HK-2 (cell line): ENCODE results near the gene SGMS1.
A peak's percentile ranks its signal among the peaks of the same experiment; 100 is the strongest.
"Not testable (repeated sequence)": the region's sequence is repeated elsewhere in the genome, so short reads cannot be mapped to it uniquely, and the experiment has no call there.

ENCODE experiments used
- DNase-seq: peaks from one replicate; pipeline ENCODE4 v3.0.0-alpha.2; 2018; ENCODE audit not compliant: unreplicated experiment

SGMS1 gene

DNA sequence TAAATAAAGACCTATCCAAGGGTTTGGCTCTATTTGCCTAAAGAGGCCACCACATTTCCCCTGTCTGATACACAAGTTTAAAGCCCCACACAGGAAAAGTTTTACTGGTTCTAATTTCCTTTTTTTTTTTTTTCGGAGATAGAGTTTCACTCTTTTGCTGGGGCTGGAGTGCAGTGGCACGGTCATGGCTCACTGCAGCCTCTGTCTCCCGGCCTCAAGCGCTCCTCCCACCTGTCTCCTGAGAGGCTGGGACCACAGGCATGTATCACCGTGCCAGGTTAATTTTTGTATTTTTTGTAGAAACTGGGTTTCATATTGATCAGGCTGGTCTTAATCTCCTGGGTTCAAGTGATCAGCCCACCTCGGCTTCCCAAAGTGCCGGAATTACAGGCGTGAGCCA lies 319.1 kb downstream of the SGMS1 start:
- DNase-seq: no peak

DNA sequence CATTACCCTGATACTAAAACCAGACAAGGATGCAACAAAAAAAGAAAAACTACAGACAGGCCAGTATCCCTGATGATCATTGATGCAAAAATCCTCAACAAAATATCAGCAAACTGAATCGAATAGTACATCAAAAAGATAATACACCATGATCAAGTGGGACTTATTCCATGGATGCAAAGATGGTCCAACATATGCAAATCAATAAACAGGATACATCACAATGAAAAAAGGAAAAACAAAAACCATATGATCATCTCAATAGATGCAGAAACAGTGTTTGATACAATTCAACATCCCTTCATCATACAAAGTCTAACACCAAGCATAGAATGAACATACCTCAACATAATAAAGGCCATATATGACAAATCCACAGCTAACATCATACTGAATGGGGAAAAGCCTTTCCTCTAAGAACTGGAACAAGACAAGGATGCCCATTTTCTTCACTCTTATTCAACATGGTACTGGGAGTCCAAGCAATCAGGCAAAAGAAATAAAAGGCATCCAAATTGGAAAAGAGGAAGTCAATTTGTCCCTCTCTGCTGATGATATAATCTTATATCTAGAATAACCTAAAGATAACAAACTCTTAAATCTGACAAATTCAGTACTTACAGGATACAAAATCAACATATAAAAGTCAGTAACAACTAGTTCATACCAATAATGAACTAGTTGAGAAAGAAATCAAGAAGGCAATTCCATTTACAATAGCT lies 323.6 kb downstream of the SGMS1 start:
- no peak for DNase-seq

- DNase-seq: no peak
Observed at GRCh38 chr10:50295367-50295766, 328.4 kb downstream of the SGMS1 start.

- no peak for DNase-seq
Observed at GRCh38 chr10:50294582-50294981, 329.2 kb downstream of the SGMS1 start.

- no peak for DNase-seq
Observed at GRCh38 chr10:50293513-50294313, 330.0 kb downstream of the SGMS1 start.

DNA sequence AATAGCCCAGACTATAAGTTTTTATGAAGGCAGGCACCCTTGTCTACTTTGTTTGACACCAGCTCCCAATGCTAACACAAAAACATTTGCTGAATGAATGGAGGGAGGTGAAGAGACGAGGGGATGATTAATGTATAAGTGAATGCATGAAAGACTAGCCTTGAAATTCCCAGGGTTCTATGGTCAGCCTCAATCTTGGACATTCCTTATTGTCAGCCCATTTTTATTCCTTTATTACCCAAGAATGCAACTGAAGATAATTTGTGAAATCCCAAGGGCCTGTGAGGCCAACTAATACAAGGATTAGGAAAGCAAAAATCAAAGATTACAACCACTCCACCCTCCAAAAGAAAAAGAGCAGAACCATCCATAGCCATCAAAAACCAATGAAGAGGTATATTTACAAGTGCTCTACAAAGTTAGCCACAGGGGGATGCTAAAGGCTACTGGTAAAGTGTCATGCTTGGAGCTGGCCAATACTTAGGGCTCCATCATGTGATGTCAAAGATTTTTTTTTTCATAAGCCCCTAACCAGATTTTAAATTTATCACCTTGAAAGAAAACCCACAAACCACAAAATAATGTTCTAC lies 332.4 kb downstream of the SGMS1 start:
- DNase-seq: no peak

- DNase-seq: no peak
Observed at GRCh38 chr10:50289196-50289595, 334.6 kb downstream of the SGMS1 start.

GRCh38 chr10:50286996-50287803 lies 336.6 kb downstream of the SGMS1 start:
- DNase-seq: no peak

DNA sequence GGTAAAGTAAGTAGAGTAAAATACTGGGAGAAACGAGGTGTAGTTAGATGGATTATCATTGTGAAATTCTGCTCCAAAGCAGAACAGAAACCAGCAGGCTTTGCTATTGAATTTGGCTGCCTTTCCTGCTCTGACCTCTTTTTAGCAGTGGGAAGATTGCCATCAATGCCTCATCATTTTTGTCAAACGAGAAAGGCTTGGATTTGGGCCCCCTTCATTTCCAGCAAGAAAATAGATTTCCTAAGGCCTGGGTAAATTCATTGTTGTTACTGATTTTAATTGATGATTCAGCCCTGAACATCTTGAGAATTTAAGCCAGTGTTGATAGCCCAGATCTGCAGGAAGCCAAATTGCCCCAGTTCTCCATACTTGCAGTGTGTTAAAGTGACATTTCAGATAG lies 337.2 kb downstream of the SGMS1 start:
- DNase-seq: no peak

GRCh38 chr10:50281967-50282522 lies 341.7 kb downstream of the SGMS1 start:
- no peak for DNase-seq

GRCh38 chr10:50281210-50281966 lies 342.4 kb downstream of the SGMS1 start:
- no peak for DNase-seq

GRCh38 chr10:50280049-50280841 lies 343.5 kb downstream of the SGMS1 start:
- no peak for DNase-seq

DNA sequence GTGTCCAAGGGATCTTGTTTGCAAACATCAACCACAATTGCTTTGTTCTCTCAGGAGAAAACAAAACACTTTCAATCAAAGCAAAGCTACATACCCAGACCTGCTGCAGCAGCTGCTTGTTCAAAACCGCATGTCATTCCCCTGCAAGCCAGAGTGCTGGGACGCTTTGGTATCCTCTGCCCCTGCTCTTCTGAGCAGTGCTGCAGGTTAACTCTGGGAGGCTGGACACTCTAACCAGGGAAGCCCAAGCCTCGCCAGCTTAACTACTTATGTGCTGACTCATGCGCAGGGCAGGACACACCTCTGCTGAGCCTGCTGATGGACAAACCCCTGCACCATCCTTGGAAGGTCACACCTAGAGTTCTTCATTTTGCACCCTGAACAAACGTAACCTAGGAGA lies 344.3 kb downstream of the SGMS1 start:
- no peak for DNase-seq

DNA sequence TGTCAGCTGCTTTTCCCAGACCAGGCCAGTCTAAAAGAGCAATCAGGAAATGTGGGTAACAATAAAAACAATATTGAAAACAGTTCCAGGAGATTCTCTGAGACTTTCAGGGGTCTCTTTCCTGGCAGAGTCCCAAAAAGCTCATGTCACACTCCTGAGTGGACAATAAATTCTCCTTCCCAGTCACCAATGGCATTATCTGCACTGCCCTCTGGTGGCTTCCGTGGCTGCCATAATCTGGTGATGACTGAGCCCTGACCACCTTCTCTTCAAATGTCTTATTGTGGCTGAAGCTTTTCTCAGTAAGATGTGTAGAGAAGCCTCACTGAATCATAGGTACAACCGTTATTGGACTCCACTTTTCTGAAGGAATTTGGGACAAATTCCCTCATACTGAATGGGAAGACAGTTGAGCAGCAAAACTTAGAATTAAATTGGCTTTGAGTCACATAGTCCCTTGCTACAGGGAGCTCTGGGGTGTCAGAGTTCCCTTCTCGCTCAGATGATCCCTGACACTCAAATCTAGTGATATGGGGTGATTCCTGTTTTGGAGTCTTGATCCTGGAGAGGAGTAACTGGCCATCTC lies 348.0 kb downstream of the SGMS1 start:
- peak; percentile 14 for DNase-seq

GRCh38 chr10:50272531-50272930 lies 351.2 kb downstream of the SGMS1 start:
- no peak for DNase-seq

GRCh38 chr10:50271564-50272250 lies 352.0 kb downstream of the SGMS1 start:
- no peak for DNase-seq

DNA sequence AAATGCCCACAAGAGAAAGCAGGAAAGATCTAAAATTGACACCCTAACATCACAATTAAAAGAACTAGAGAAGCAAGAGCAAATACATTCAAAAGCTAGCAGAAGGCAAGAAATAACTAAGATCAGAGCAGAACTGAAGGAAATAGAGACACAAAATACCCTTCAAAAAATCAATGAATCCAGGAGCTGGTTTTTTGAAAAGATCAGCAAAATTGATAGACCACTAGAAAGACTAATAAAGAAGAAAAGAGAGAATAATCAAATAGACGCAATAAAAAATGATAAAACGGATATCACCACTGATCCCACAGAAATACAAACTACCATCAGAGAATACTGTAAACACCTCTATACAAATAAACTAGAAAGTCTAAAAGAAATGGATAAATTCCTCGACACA lies 355.9 kb downstream of the SGMS1 start:
- DNase-seq: not testable (repeated sequence)

- DNase-seq: not testable (repeated sequence)
Observed at GRCh38 chr10:50262625-50263024, 361.1 kb downstream of the SGMS1 start.

GRCh38 chr10:50260791-50261281 lies 362.9 kb downstream of the SGMS1 start:
- DNase-seq: no peak
